ENCODE measurements around the gene KCNS1. TPM values are rescaled to one million over a fixed set of nuclear protein-coding genes. Genes with fewer than 3 reads are reported as not detected.

Gene KCNS1
- total RNA-seq, 1 donor from 2014 or later: 2.2 TPM

DNA sequence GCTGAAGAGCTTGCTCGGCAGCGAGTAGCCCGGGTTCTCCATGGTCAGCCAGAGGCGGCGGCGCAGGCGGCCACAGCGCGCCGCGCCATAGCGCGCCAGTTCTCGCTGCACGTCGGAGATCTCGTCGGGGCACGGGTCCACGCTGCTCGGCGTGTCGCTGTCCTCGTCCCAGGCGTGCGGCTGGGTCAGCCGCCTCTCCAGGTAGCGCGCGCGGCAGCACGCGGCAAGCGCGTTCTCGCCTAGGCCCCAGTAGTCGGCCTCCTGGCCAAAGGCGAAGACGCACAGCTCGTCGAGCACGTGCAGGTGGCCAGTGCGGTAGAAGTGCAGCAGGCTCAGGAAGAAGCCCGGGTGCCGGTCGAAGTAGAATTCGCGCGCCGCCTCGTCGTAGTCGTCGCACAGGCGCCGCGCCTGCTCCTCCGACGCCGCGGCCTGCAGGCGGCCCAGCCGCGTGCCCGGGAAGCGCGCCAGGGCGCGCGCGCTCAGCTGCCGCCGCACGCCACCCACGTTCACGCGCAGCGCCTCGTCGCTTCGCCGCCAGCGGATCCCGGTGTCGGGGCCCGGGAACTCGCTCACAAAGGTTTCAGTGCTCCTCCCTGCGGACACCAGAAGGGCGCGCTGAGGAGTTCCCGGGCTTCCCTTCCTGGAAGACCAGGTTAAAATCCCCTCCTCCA is 2.7 kb downstream of the KCNS1 start:
- no peaks in the 10 kb centered on the region for H4K20me1 ChIP-seq (ENCODE audit: insufficient read depth, low read length)
- Mint-ChIP-seq H3K36me3 (ENCODE audit: low read depth, unreplicated experiment) (peaks cover 9% of the 10 kb centered on the region), H3K27ac (ENCODE audit: unreplicated experiment) (no peak overlapping the region), H3K4me1 (ENCODE audit: low read depth, unreplicated experiment) (peaks cover 4% of the 10 kb centered on the region), H3K27me3 (ENCODE audit: low read depth, unreplicated experiment) (peaks cover 20% of the 10 kb centered on the region), H3K4me3 (ENCODE audit: unreplicated experiment) (no peak overlapping the region), H3K9me3 (ENCODE audit: unreplicated experiment) (no peaks in the 10 kb centered on the region)
- no peak overlapping the region for H3K9ac ChIP-seq (ENCODE audit: low read length)
- H3K79me2 ChIP-seq (ENCODE audit: insufficient read depth, low read length): no peaks in the 10 kb centered on the region
- TF ChIP-seq, protein P1, sequence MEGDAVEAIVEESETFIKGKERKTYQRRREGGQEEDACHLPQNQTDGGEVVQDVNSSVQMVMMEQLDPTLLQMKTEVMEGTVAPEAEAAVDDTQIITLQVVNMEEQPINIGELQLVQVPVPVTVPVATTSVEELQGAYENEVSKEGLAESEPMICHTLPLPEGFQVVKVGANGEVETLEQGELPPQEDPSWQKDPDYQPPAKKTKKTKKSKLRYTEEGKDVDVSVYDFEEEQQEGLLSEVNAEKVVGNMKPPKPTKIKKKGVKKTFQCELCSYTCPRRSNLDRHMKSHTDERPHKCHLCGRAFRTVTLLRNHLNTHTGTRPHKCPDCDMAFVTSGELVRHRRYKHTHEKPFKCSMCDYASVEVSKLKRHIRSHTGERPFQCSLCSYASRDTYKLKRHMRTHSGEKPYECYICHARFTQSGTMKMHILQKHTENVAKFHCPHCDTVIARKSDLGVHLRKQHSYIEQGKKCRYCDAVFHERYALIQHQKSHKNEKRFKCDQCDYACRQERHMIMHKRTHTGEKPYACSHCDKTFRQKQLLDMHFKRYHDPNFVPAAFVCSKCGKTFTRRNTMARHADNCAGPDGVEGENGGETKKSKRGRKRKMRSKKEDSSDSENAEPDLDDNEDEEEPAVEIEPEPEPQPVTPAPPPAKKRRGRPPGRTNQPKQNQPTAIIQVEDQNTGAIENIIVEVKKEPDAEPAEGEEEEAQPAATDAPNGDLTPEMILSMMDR (IDR thresholded peaks at IDR 0.05; ENCODE audit: insufficient read depth, low read depth, low read length): no peak
- TF ChIP-seq EZH2 (IDR thresholded peaks at IDR 0.05; ENCODE audit: insufficient read depth, low read length): peak; percentile 86
- H2AFZ ChIP-seq (ENCODE audit: low read depth, low read length): peak overlapping the region; percentile 80
- H3K27ac ChIP-seq (ENCODE audit: low read depth, low read length): no peak overlapping the region
- H3K9me3 ChIP-seq (ENCODE audit: insufficient read depth, low read depth, low read length): no peaks in the 10 kb centered on the region
- H3K36me3 ChIP-seq (ENCODE audit: insufficient read depth, low read length): no peaks in the 10 kb centered on the region
- peak; percentile 10 for DNase-seq (ENCODE audit: low read depth)
- peaks cover 6% of the 10 kb centered on the region for H3K4me1 ChIP-seq (ENCODE audit: insufficient read depth, low read length)
- H3K27me3 ChIP-seq (ENCODE audit: insufficient read depth, low read length): peaks cover 29% of the 10 kb centered on the region
- peak overlapping the region; percentile 79 for H3K4me2 ChIP-seq (ENCODE audit: low read length)
- no peak for FAIRE-seq
- H3K4me3 ChIP-seq (ENCODE audit: insufficient read depth, low read depth, low read length): peak overlapping the region; percentile 31

DNA sequence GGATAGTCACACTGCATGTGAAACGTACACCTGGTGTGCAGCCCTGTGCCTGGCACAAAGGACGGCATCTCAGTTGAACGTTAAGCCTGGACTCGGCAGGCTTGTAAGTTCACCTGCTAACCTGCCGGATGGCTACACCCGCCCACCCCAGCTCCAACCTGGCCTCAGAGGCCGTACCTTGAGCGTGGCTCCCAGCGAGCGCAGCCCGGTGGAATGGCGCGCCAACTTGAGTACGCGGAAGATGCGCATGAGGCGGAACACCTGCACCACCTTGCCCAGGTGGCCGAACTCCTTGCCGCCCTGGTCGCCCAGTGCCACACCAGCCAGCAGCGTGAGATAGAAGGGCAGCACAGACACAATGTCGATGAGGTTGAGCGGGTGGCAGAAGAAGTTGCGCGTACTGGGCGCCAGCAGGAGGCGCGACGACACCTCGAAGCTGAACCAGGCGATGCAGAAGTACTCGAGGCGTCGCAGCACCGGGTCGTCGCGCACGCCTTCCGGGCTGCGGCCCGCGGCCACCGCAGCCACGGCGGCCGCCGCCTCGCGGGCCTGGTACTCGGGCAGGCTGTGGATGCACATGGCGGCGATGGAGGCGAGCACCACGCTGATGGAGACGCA is 3.3 kb downstream of the KCNS1 start:
- Mint-ChIP-seq H3K4me1 (ENCODE audit: low read depth, unreplicated experiment) (peaks cover 4% of the 10 kb centered on the region), H3K9me3 (ENCODE audit: unreplicated experiment) (no peaks in the 10 kb centered on the region), H3K36me3 (ENCODE audit: low read depth, unreplicated experiment) (peaks cover 9% of the 10 kb centered on the region), H3K4me3 (ENCODE audit: unreplicated experiment) (no peak overlapping the region), H3K27me3 (ENCODE audit: low read depth, unreplicated experiment) (peaks cover 20% of the 10 kb centered on the region), H3K27ac (ENCODE audit: unreplicated experiment) (no peak overlapping the region)
- no peaks in the 10 kb centered on the region for H3K79me2 ChIP-seq (ENCODE audit: insufficient read depth, low read length)
- H4K20me1 ChIP-seq (ENCODE audit: insufficient read depth, low read length): no peaks in the 10 kb centered on the region
- H3K4me1 ChIP-seq (ENCODE audit: insufficient read depth, low read length): peaks cover 6% of the 10 kb centered on the region
- peak overlapping the region; percentile 31 for H3K4me3 ChIP-seq (ENCODE audit: insufficient read depth, low read depth, low read length)
- peaks cover 29% of the 10 kb centered on the region for H3K27me3 ChIP-seq (ENCODE audit: insufficient read depth, low read length)
- no peak overlapping the region for H3K9ac ChIP-seq (ENCODE audit: low read length)
- H3K27ac ChIP-seq (ENCODE audit: low read depth, low read length): no peak overlapping the region
- peak overlapping the region; percentile 80 for H2AFZ ChIP-seq (ENCODE audit: low read depth, low read length)
- FAIRE-seq (no peak), DNase-seq (ENCODE audit: low read depth) (peak; percentile 10)
- no peaks in the 10 kb centered on the region for H3K36me3 ChIP-seq (ENCODE audit: insufficient read depth, low read length)
- peak overlapping the region; percentile 79 for H3K4me2 ChIP-seq (ENCODE audit: low read length)
- TF ChIP-seq EZH2 (IDR thresholded peaks at IDR 0.05; ENCODE audit: insufficient read depth, low read length): no peak
- TF ChIP-seq, protein P1 (IDR thresholded peaks at IDR 0.05; ENCODE audit: insufficient read depth, low read depth, low read length): no peak
- no peaks in the 10 kb centered on the region for H3K9me3 ChIP-seq (ENCODE audit: insufficient read depth, low read depth, low read length)

DNA sequence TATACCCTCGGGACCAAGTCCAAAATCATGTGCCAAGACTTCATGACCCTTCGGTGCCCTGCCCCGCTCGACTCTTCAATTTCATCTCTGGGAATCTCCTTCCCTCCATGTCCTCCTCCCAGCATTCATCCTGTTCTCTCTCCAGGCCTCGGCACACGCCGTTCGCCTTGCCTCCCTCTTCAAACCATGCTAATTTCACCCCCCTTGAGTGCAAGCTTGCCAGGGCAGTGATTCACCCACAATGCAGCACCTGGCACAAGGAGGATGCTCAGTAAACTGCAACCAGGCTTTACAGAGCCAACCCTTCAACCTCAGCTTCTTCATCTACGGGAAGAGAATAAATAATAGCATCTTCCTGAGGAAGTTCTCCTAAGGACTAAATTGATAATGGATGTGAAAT is 4.1 kb downstream of the KCNS1 start:
- Mint-ChIP-seq H3K27ac (ENCODE audit: unreplicated experiment) (no peak overlapping the region), H3K27me3 (ENCODE audit: low read depth, unreplicated experiment) (peaks cover 20% of the 10 kb centered on the region), H3K36me3 (ENCODE audit: low read depth, unreplicated experiment) (peaks cover 10% of the 10 kb centered on the region), H3K4me3 (ENCODE audit: unreplicated experiment) (no peak overlapping the region), H3K4me1 (ENCODE audit: low read depth, unreplicated experiment) (peaks cover 4% of the 10 kb centered on the region), H3K9me3 (ENCODE audit: unreplicated experiment) (no peaks in the 10 kb centered on the region)
- H3K4me2 ChIP-seq (ENCODE audit: low read length): no peak overlapping the region
- H3K9me3 ChIP-seq (ENCODE audit: insufficient read depth, low read depth, low read length): no peaks in the 10 kb centered on the region
- no peaks in the 10 kb centered on the region for H3K79me2 ChIP-seq (ENCODE audit: insufficient read depth, low read length)
- DNase-seq (ENCODE audit: low read depth) (no peak), FAIRE-seq (no peak)
- H3K4me1 ChIP-seq (ENCODE audit: insufficient read depth, low read length): peaks cover 6% of the 10 kb centered on the region
- H3K36me3 ChIP-seq (ENCODE audit: insufficient read depth, low read length): no peaks in the 10 kb centered on the region
- H3K4me3 ChIP-seq (ENCODE audit: insufficient read depth, low read depth, low read length): no peak overlapping the region
- no peak overlapping the region for H3K27ac ChIP-seq (ENCODE audit: low read depth, low read length)
- H2AFZ ChIP-seq (ENCODE audit: low read depth, low read length): no peak overlapping the region
- no peaks in the 10 kb centered on the region for H4K20me1 ChIP-seq (ENCODE audit: insufficient read depth, low read length)
- peaks cover 29% of the 10 kb centered on the region for H3K27me3 ChIP-seq (ENCODE audit: insufficient read depth, low read length)
- no peak overlapping the region for H3K9ac ChIP-seq (ENCODE audit: low read length)
- TF ChIP-seq EZH2 (IDR thresholded peaks at IDR 0.05; ENCODE audit: insufficient read depth, low read length): no peak
- TF ChIP-seq, protein P1 (IDR thresholded peaks at IDR 0.05; ENCODE audit: insufficient read depth, low read depth, low read length): no peak
